ENCODE results near the gene MED1. TPM values are rescaled to one million over a fixed set of nuclear protein-coding genes. Genes with fewer than 3 reads are reported as not detected.
"Not testable (repeated sequence)": the region's sequence is repeated elsewhere in the genome, so short reads cannot be mapped to it uniquely, and the experiment has no call there.

MED1 gene
- polyA plus RNA-seq, 1 of the 3 experiments (the other 2 are of a cell fraction) = 12.3 TPM

DNA sequence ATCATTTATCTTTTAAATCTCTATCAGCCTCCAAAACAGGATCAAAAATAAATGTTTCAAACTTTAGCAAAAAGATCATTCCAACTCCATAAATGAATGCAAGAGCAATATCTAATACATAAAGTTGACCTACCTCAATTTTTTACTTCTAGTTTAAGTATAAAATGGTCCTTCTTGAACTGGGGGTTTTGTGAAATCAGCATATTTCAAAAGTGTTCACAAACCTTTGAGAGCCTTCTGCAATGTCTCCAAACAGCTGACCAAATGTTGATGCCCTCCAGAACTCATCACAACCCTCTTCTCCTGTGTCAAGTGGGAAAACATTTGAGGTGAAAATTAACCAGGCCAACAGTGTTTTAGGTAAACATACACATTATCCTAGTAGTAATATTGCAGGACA lies 7.7 kb downstream of the MED1 start:
- Histone ChIP-seq H4K20me1 (ENCODE audit: insufficient read depth) (no peaks in the 10 kb centered on the region), H2AFZ (ENCODE audit: low read depth) (no peak overlapping the region), H3K36me3 (replicated peaks in 1 of 2; ENCODE audit: control insufficient read depth in 1 of 2, insufficient read depth in 2 of 2, low read length in 1 of 2) (peaks cover 24 to 90% of the 10 kb centered on the region in 2 experiments), H3K4me2 (no peak overlapping the region), H3K9me2 (no peaks in the 10 kb centered on the region), H3K9me3 (no peaks in the 10 kb centered on the region), H3K27ac (ENCODE audit: low read depth in 2 of 2, low read length in 1 of 2) (no peak overlapping the region), H3K27me3 (ENCODE audit: insufficient read depth) (no peaks in the 10 kb centered on the region), H3K79me2 (ENCODE audit: insufficient read depth) (peaks cover 45% of the 10 kb centered on the region), H3K4me1 (ENCODE audit: control insufficient read depth in 1 of 2, insufficient read depth in 2 of 2, low read depth in 1 of 2, low read length in 1 of 2) (no peaks in the 10 kb centered on the region), H3F3A (replicated peaks; ENCODE audit: insufficient read depth) (peaks cover 9% of the 10 kb centered on the region), H3K9ac (no peak overlapping the region), H3K4me3 (ENCODE audit: low read depth in 2 of 2, low read length in 1 of 2) (no peak overlapping the region)
- TF ChIP-seq, protein P1, sequence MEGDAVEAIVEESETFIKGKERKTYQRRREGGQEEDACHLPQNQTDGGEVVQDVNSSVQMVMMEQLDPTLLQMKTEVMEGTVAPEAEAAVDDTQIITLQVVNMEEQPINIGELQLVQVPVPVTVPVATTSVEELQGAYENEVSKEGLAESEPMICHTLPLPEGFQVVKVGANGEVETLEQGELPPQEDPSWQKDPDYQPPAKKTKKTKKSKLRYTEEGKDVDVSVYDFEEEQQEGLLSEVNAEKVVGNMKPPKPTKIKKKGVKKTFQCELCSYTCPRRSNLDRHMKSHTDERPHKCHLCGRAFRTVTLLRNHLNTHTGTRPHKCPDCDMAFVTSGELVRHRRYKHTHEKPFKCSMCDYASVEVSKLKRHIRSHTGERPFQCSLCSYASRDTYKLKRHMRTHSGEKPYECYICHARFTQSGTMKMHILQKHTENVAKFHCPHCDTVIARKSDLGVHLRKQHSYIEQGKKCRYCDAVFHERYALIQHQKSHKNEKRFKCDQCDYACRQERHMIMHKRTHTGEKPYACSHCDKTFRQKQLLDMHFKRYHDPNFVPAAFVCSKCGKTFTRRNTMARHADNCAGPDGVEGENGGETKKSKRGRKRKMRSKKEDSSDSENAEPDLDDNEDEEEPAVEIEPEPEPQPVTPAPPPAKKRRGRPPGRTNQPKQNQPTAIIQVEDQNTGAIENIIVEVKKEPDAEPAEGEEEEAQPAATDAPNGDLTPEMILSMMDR (IDR thresholded peaks at IDR 0.05) = no peak
- no peak for TF ChIP-seq POLR2AphosphoS5 (IDR thresholded peaks at IDR 0.05; ENCODE audit: low read depth, low read length)
- no peak for TF ChIP-seq TCF12 (IDR thresholded peaks at IDR 0.05)
- no peak for TF ChIP-seq MEF2A (IDR thresholded peaks at IDR 0.05; ENCODE audit: borderline replicate concordance, low read depth)
- TF ChIP-seq RXRA (IDR thresholded peaks at IDR 0.05; ENCODE audit: borderline replicate concordance, low read depth) = no peak
- TF ChIP-seq NFIC (IDR thresholded peaks at IDR 0.05; ENCODE audit: borderline replicate concordance) = no peak
- no peak for TF ChIP-seq SMC3 (IDR thresholded peaks at IDR 0.05; ENCODE audit: low read depth, low read length)
- no peak for TF ChIP-seq FOXJ3 (CRISPR knock-in tag; IDR thresholded peaks at IDR 0.05)
- TF ChIP-seq CHD2 (IDR thresholded peaks at IDR 0.05; ENCODE audit: low read length, partially characterized antibody) = no peak
- TF ChIP-seq, protein P2, sequence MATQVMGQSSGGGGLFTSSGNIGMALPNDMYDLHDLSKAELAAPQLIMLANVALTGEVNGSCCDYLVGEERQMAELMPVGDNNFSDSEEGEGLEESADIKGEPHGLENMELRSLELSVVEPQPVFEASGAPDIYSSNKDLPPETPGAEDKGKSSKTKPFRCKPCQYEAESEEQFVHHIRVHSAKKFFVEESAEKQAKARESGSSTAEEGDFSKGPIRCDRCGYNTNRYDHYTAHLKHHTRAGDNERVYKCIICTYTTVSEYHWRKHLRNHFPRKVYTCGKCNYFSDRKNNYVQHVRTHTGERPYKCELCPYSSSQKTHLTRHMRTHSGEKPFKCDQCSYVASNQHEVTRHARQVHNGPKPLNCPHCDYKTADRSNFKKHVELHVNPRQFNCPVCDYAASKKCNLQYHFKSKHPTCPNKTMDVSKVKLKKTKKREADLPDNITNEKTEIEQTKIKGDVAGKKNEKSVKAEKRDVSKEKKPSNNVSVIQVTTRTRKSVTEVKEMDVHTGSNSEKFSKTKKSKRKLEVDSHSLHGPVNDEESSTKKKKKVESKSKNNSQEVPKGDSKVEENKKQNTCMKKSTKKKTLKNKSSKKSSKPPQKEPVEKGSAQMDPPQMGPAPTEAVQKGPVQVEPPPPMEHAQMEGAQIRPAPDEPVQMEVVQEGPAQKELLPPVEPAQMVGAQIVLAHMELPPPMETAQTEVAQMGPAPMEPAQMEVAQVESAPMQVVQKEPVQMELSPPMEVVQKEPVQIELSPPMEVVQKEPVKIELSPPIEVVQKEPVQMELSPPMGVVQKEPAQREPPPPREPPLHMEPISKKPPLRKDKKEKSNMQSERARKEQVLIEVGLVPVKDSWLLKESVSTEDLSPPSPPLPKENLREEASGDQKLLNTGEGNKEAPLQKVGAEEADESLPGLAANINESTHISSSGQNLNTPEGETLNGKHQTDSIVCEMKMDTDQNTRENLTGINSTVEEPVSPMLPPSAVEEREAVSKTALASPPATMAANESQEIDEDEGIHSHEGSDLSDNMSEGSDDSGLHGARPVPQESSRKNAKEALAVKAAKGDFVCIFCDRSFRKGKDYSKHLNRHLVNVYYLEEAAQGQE (IDR thresholded peaks at IDR 0.05; ENCODE audit: low read depth, low read length) = no peak
- TF ChIP-seq RCOR1 (IDR thresholded peaks at IDR 0.05; ENCODE audit: low read length) = no peak
- CTCF ChIA-PET = interaction anchor here (1.5 kb wide), 1 partner anchor 179 kb away, joined by 3 read pairs; no protein-coding TSS in a partner anchor
- no peak for DNase-seq
- POLR2A ChIA-PET = no interaction called here

DNA sequence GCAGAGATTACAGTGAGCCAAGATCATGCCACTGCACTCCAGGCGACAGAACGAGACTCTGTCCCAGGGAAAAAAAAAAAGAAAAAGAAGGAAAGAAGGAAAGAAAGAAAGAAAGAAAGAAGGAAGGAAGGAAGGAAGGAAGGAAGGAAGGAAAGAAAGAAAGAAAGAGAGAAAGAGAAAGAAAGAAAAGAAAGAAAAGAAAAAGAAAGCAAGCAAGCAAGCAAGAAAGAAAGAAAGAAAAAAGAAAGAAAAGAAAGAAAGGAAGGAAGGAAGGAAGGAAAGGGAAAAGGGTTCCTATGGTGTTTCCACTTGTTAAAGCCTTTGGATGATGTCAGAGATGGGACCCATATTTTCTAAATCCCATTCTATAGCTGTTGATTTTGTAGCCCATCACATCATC lies 11.2 kb downstream of the MED1 start:
- H3K9ac ChIP-seq; H3F3A ChIP-seq (replicated peaks; ENCODE audit: insufficient read depth); H3K4me2 ChIP-seq; H3K9me3 ChIP-seq; H3K27ac ChIP-seq (ENCODE audit: low read depth in 2 of 2, low read length in 1 of 2); H2AFZ ChIP-seq (ENCODE audit: low read depth); CTCF ChIA-PET; DNase-seq; H4K20me1 ChIP-seq (ENCODE audit: insufficient read depth); H3K27me3 ChIP-seq (ENCODE audit: insufficient read depth); POLR2A ChIA-PET; H3K4me1 ChIP-seq (ENCODE audit: control insufficient read depth in 1 of 2, insufficient read depth in 2 of 2, low read depth in 1 of 2, low read length in 1 of 2); H3K4me3 ChIP-seq (ENCODE audit: low read depth in 2 of 2, low read length in 1 of 2); H3K9me2 ChIP-seq: not testable (repeated sequence)
- 98% methylated on average over 2 of the region's 2 CpGs for WGBS (ENCODE audit: low lambda C conversion rate)
- peaks cover 22 to 85% of the 10 kb centered on the region in 2 experiments for H3K36me3 ChIP-seq (replicated peaks in 1 of 2; ENCODE audit: control insufficient read depth in 1 of 2, insufficient read depth in 2 of 2, low read length in 1 of 2)
- peaks cover 10% of the 10 kb centered on the region; the same call in 1 of the 2 replicates for H3K79me2 ChIP-seq (ENCODE audit: insufficient read depth)

All from SK-N-SH (cell line).